Glutamatergic neuron (in vitro differentiated cells): ENCODE measurements around the gene VSX2. TPM values are rescaled to one million over a fixed set of nuclear protein-coding genes. Genes with fewer than 3 reads are reported as not detected.

ENCODE experiments used
- DNase-seq: peaks from one replicate; pipeline ENCODE4 v3.0.0; 2022
- H3K27ac Mint-ChIP-seq: one replicate; pipeline ENCODE4 v1.8.0; 2020; ENCODE audit warnings: mild to moderate bottlenecking, mixed read lengths, inconsistent platforms; ENCODE audit not compliant: unreplicated experiment
- H3K27me3 Mint-ChIP-seq: one replicate; pipeline ENCODE4 v1.8.0; 2020; ENCODE audit warnings: mild to moderate bottlenecking, moderate library complexity, mixed read lengths, inconsistent platforms; ENCODE audit not compliant: unreplicated experiment
- H3K36me3 Mint-ChIP-seq: one replicate; pipeline ENCODE4 v1.8.0; 2020; ENCODE audit warnings: mild to moderate bottlenecking, mixed read lengths, inconsistent platforms; ENCODE audit not compliant: unreplicated experiment
- H3K4me1 Mint-ChIP-seq: one replicate; pipeline ENCODE4 v1.8.0; 2020; ENCODE audit warnings: mild to moderate bottlenecking, low read depth, mixed read lengths, inconsistent platforms; ENCODE audit not compliant: unreplicated experiment
- H3K4me3 Mint-ChIP-seq: one replicate; pipeline ENCODE4 v1.8.0; 2020; ENCODE audit warnings: mild to moderate bottlenecking, mixed read lengths, inconsistent platforms; ENCODE audit not compliant: unreplicated experiment
- H3K9me3 Mint-ChIP-seq: one replicate; pipeline ENCODE4 v1.8.0; 2020; ENCODE audit warnings: mild to moderate bottlenecking, moderate library complexity, mixed read lengths, inconsistent platforms; ENCODE audit not compliant: unreplicated experiment
- CTCF ChIP-seq: fragments of 200-600 bp; sonication (generic); IDR thresholded peaks from one replicate; pipeline ENCODE4 v1.5.0; 2021; ENCODE audit not compliant: partially characterized antibody, unreplicated experiment
- total RNA-seq: library from RNA; stranded (reverse); fragmentation: NEBNext Ultra II Directional; extraction: Animal tissue kit (Norgen Biotek cat#: 25700); gene quantifications from one replicate; pipeline ENCODE4 v1.2.1, GENCODE V29; 2021; ENCODE audit not compliant: unreplicated experiment

The VSX2 gene
- total RNA-seq, 1 donor from 2014 or later, result not detected

- H3K4me3 Mint-ChIP-seq, result no peak overlapping the region
- H3K27me3 Mint-ChIP-seq, result peaks cover 2% of the 10 kb centered on the region
- H3K27ac Mint-ChIP-seq, result no peak overlapping the region
- H3K36me3 Mint-ChIP-seq, result peaks cover 6% of the 10 kb centered on the region
- no peak for TF ChIP-seq CTCF
- DNase-seq, result no peak
- H3K9me3 Mint-ChIP-seq, result no peaks in the 10 kb centered on the region
- peaks cover 4% of the 10 kb centered on the region for H3K4me1 Mint-ChIP-seq
These were observed 40.6 kb upstream of the VSX2 start for GRCh38 chr14:74198441-74199234.

- H3K27ac Mint-ChIP-seq, result no peak overlapping the region
- no peaks in the 10 kb centered on the region for H3K9me3 Mint-ChIP-seq
- TF ChIP-seq CTCF, result no peak
- no peak overlapping the region for H3K4me3 Mint-ChIP-seq
- peaks cover 6% of the 10 kb centered on the region for H3K27me3 Mint-ChIP-seq
- peaks cover 6% of the 10 kb centered on the region for H3K4me1 Mint-ChIP-seq
- peaks cover 6% of the 10 kb centered on the region for H3K36me3 Mint-ChIP-seq
- no peak for DNase-seq
These were observed 37.1 kb upstream of the VSX2 start for GRCh38 chr14:74202113-74202512.

GRCh38 chr14:74203639-74204038, 35.6 kb upstream of the VSX2 start:
- peaks cover 6% of the 10 kb centered on the region for H3K36me3 Mint-ChIP-seq
- H3K4me3 Mint-ChIP-seq, result no peak overlapping the region
- peaks cover 6% of the 10 kb centered on the region for H3K4me1 Mint-ChIP-seq
- no peak overlapping the region for H3K27ac Mint-ChIP-seq
- no peak for TF ChIP-seq CTCF
- H3K9me3 Mint-ChIP-seq, result no peaks in the 10 kb centered on the region
- peaks cover 6% of the 10 kb centered on the region for H3K27me3 Mint-ChIP-seq
- no peak for DNase-seq

- Mint-ChIP-seq H3K36me3 (peaks cover 1% of the 10 kb centered on the region), H3K4me1 (peaks cover 6% of the 10 kb centered on the region), H3K9me3 (no peaks in the 10 kb centered on the region), H3K27ac (no peak overlapping the region), H3K27me3 (peaks cover 4% of the 10 kb centered on the region), H3K4me3 (no peak overlapping the region)
- TF ChIP-seq CTCF, result no peak
- no peak for DNase-seq
These were observed 34.8 kb upstream of the VSX2 start for GRCh38 chr14:74204491-74204890.

GRCh38 chr14:74205882-74206281, 33.4 kb upstream of the VSX2 start:
- Mint-ChIP-seq H3K27me3 (peaks cover 4% of the 10 kb centered on the region), H3K9me3 (no peaks in the 10 kb centered on the region), H3K4me3 (no peak overlapping the region), H3K36me3 (no peaks in the 10 kb centered on the region), H3K4me1 (peaks cover 6% of the 10 kb centered on the region), H3K27ac (no peak overlapping the region)
- no peak for DNase-seq
- no peak for TF ChIP-seq CTCF
